DND-41 (cell line): ENCODE results near the gene MAMLD1.

Experiments
- EZH2 ChIP-seq: IDR thresholded peaks from 3 replicates; pipeline ENCODE4 v1.6.1; 2012; ENCODE audit warnings: borderline replicate concordance, low read depth, mild to moderate bottlenecking, moderate library complexity, low read length, inconsistent platforms; ENCODE audit not compliant: severe bottlenecking
- TF ChIP-seq, protein P1 (sequence below): IDR thresholded peaks from 2 replicates; pipeline ENCODE4 v1.5.1; 2012; ENCODE audit warnings: borderline replicate concordance, low read length, moderate library complexity, mild to moderate bottlenecking; ENCODE audit not compliant: poor library complexity, severe bottlenecking; ENCODE audit errors: extremely low read depth

DNA sequence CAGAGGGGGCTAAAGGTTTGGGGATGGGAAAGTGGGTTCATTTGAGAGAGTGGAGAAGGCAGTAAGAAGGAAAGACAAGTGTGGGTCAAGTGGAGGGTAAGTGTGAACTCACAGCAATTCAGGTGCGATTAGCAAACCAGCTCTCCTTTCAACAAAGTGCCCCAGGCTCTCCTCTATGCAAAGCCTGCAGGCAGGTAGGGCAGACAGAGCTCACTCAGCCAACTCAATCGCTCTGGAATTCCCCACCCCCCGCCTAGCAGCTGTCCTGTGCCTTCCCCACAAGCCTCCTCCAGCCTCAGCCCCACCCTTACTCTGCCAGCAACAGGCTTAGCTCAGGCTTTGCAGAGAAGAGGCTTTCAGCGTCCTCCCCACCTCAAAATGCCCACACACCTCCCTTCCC is 14.8 kb upstream of the MAMLD1 start:
- TF ChIP-seq, protein P1, sequence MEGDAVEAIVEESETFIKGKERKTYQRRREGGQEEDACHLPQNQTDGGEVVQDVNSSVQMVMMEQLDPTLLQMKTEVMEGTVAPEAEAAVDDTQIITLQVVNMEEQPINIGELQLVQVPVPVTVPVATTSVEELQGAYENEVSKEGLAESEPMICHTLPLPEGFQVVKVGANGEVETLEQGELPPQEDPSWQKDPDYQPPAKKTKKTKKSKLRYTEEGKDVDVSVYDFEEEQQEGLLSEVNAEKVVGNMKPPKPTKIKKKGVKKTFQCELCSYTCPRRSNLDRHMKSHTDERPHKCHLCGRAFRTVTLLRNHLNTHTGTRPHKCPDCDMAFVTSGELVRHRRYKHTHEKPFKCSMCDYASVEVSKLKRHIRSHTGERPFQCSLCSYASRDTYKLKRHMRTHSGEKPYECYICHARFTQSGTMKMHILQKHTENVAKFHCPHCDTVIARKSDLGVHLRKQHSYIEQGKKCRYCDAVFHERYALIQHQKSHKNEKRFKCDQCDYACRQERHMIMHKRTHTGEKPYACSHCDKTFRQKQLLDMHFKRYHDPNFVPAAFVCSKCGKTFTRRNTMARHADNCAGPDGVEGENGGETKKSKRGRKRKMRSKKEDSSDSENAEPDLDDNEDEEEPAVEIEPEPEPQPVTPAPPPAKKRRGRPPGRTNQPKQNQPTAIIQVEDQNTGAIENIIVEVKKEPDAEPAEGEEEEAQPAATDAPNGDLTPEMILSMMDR, result no peak
- no peak for TF ChIP-seq EZH2
